NOMO-1 treated with dmso at 0.1 percent for 144 hours (cell line): ENCODE measurements around the gene NLK.
"Not testable (repeated sequence)": the region's sequence is repeated elsewhere in the genome, so short reads cannot be mapped to it uniquely, and the experiment has no call there.

ENCODE experiments used
- DNase-seq: peaks from one replicate; lab custom pipeline; 2025; ENCODE audit not compliant: unreplicated experiment; lab: John Stamatoyannopoulos, UW

NLK gene

GRCh38 chr17:28228109-28228840 is 185.8 kb downstream of the NLK start:
- no peak for DNase-seq

GRCh38 chr17:28228986-28229729 is 186.7 kb downstream of the NLK start:
- no peak for DNase-seq

GRCh38 chr17:28230011-28230410 is 187.5 kb downstream of the NLK start:
- no peak for DNase-seq

GRCh38 chr17:28230607-28231006 is 188.1 kb downstream of the NLK start:
- DNase-seq, result not testable (repeated sequence)

GRCh38 chr17:28231624-28232023 is 189.1 kb downstream of the NLK start:
- DNase-seq, result not testable (repeated sequence)

- not testable (repeated sequence) for DNase-seq
These were observed 190.7 kb downstream of the NLK start for GRCh38 chr17:28232966-28233870.

- not testable (repeated sequence) for DNase-seq
These were observed 191.7 kb downstream of the NLK start for GRCh38 chr17:28233872-28234856.

- DNase-seq, result not testable (repeated sequence)
These were observed 192.7 kb downstream of the NLK start for GRCh38 chr17:28235066-28235700.

- DNase-seq, result not testable (repeated sequence)
These were observed 193.7 kb downstream of the NLK start for GRCh38 chr17:28236033-28236653.

GRCh38 chr17:28238547-28239270 is 196.2 kb downstream of the NLK start:
- not testable (repeated sequence) for DNase-seq

GRCh38 chr17:28239271-28239624 is 196.8 kb downstream of the NLK start:
- no peak for DNase-seq

- DNase-seq, result no peak
These were observed 198.3 kb downstream of the NLK start for GRCh38 chr17:28240688-28241340.

GRCh38 chr17:28242791-28243190 is 200.3 kb downstream of the NLK start:
- no peak for DNase-seq

GRCh38 chr17:28243268-28243667 is 200.8 kb downstream of the NLK start:
- not testable (repeated sequence) for DNase-seq

- DNase-seq, result no peak
These were observed 202.0 kb downstream of the NLK start for GRCh38 chr17:28244446-28244845.
